Liver (tissue), 9 donors: Measurements from ENCODE around the gene CRELD2. TPM values are rescaled to one million over a fixed set of nuclear protein-coding genes. Genes with fewer than 3 reads are reported as not detected.

Experiments
- DNase-seq: peaks from one replicate; pipeline ENCODE4 v3.0.0-alpha.2; 2017; ENCODE audit warnings: low spot score
- H3K27ac ChIP-seq, 2 donors: one replicate each; pipeline ENCODE4 v1.7.0; 2013; ENCODE audit warnings: inconsistent platforms in 2 of 2, low read length in 2 of 2, control low read depth in 1 of 2, low read depth in 1 of 2, mild to moderate bottlenecking in 1 of 2
- H3K27me3 ChIP-seq, 4 donors: one replicate each; pipeline versions ENCODE4 v1.6.1 to v1.7.0; 2013; ENCODE audit warnings: low read length in 3 of 4, inconsistent platforms in 1 of 4, mild to moderate bottlenecking in 1 of 4, moderate library complexity in 1 of 4; ENCODE audit not compliant: control insufficient read depth in 4 of 4, insufficient read depth in 4 of 4
- H3K36me3 ChIP-seq, 4 donors: one replicate each; pipeline versions ENCODE4 v1.6.1 to v1.7.0; 2013; ENCODE audit warnings: low read length in 3 of 4, mild to moderate bottlenecking in 3 of 4, low read depth in 1 of 4, moderate library complexity in 1 of 4; ENCODE audit not compliant: control insufficient read depth in 4 of 4, insufficient read depth in 3 of 4
- H3K4me1 ChIP-seq, 4 donors: one replicate each; pipeline versions ENCODE4 v1.6.1 to v1.7.0; 2013; ENCODE audit warnings: low read length in 3 of 4, mild to moderate bottlenecking in 3 of 4, moderate library complexity in 1 of 4; ENCODE audit not compliant: control insufficient read depth in 4 of 4, insufficient read depth in 4 of 4
- H3K4me3 ChIP-seq, 3 donors: one replicate each; pipeline versions ENCODE4 v1.6.1 to v1.7.0; 2013; ENCODE audit warnings: low read length in 3 of 3, control low read depth in 1 of 3, low read depth in 1 of 3, mild to moderate bottlenecking in 1 of 3
- H3K9ac ChIP-seq, 2 donors: one replicate each; pipeline ENCODE4 v1.7.0; 2013; ENCODE audit warnings: low read length in 2 of 2, mild to moderate bottlenecking in 2 of 2, moderate library complexity in 2 of 2, control low read depth in 1 of 2, low read depth in 1 of 2
- H3K9me3 ChIP-seq, 4 donors: one replicate each; pipeline versions ENCODE4 v1.6.1 to v1.7.0; 2013; ENCODE audit warnings: low read length in 3 of 4; ENCODE audit not compliant: control insufficient read depth in 4 of 4
- EGR1 ChIP-seq, 2 donors: IDR thresholded peaks; 2 replicates each; pipeline ENCODE4 v1.6.1; 2016 to 2018; ENCODE audit warnings: antibody characterized with exemption in 2 of 2, low read depth in 2 of 2
- FOXA1 ChIP-seq: IDR thresholded peaks from 2 replicates; pipeline ENCODE4 v1.6.1; 2016; ENCODE audit warnings: antibody characterized with exemption
- FOXA2 ChIP-seq: IDR thresholded peaks from 2 replicates; pipeline ENCODE4 v1.6.1; 2016; ENCODE audit warnings: antibody characterized with exemption
- GABPA ChIP-seq, 2 donors: IDR thresholded peaks in 1 of 2; conservative IDR thresholded peaks in 1 of 2; 2 replicates each; pipeline ENCODE4 v1.6.1; 2016; ENCODE audit warnings: antibody characterized with exemption in 2 of 2, mild to moderate bottlenecking in 1 of 2, moderate library complexity in 1 of 2
- HNF4A ChIP-seq, 2 donors: conservative IDR thresholded peaks; 2 replicates each; pipeline ENCODE4 v1.6.1; 2016; ENCODE audit warnings: antibody characterized with exemption in 2 of 2, mild to moderate bottlenecking in 2 of 2
- HNF4G ChIP-seq: IDR thresholded peaks from 2 replicates; pipeline ENCODE4 v1.6.1; 2016; ENCODE audit warnings: antibody characterized with exemption
- JUND ChIP-seq, 2 donors: IDR thresholded peaks; 2 replicates each; pipeline ENCODE4 v1.6.1; 2016; ENCODE audit warnings: antibody characterized with exemption in 2 of 2
- NR2F2 ChIP-seq: IDR thresholded peaks from 2 replicates; pipeline ENCODE4 v1.6.1; 2016; ENCODE audit warnings: antibody characterized with exemption
- RAD21 ChIP-seq, 2 donors: IDR thresholded peaks; 2 replicates each; pipeline ENCODE4 v1.6.1; 2016; ENCODE audit warnings: antibody characterized with exemption in 2 of 2, mild to moderate bottlenecking in 2 of 2
- REST ChIP-seq: IDR thresholded peaks from 2 replicates; pipeline ENCODE4 v1.6.1; 2016; ENCODE audit warnings: antibody characterized with exemption, mild to moderate bottlenecking
- RXRA ChIP-seq, 2 donors: IDR thresholded peaks; 2 replicates each; pipeline ENCODE4 v1.6.1; 2017 to 2018; ENCODE audit warnings: antibody characterized with exemption in 2 of 2, mild to moderate bottlenecking in 1 of 2
- SP1 ChIP-seq: IDR thresholded peaks from 2 replicates; pipeline ENCODE4 v1.6.1; 2018; ENCODE audit warnings: antibody characterized with exemption, mild to moderate bottlenecking
- TAF1 ChIP-seq: conservative IDR thresholded peaks from 2 replicates; pipeline ENCODE4 v1.6.1; 2016; ENCODE audit warnings: antibody characterized with exemption, mild to moderate bottlenecking
- YY1 ChIP-seq: IDR thresholded peaks from 2 replicates; pipeline ENCODE4 v1.6.1; 2016; ENCODE audit warnings: antibody characterized with exemption, mild to moderate bottlenecking
- ZBTB33 ChIP-seq: IDR thresholded peaks from 2 replicates; pipeline ENCODE4 v1.6.1; 2016; ENCODE audit warnings: antibody characterized with exemption
- WGBS: extraction: QIAGEN DNeasy Blood & Tissue Kit; methylation state at CpG from one replicate; pipeline ENCODE4 v1.1.7; 2013; 5-methylcytosine and 5-hydroxymethylcytosine counted together
- polyA plus RNA-seq, 2 donors: library from polyadenylated mRNA; stranded (reverse) in 1 of 2; unstranded in 1 of 2; fragments of 200-250 nt in 1 of 2; fragments of >200 nt in 1 of 2; fragmentation: Nextera tagmentation in 1 of 2; extraction: Ambion mirVana in 1 of 2; gene quantifications; one replicate each; pipeline versions ENCODE4 v1.2.1 to v1.2.3, GENCODE V29; 2013 to 2015
- total RNA-seq, 2 donors: library from RNA; depleted of rRNA; stranded (reverse); fragments of >200 nt; gene quantifications; one replicate each; pipeline ENCODE4 v1.2.3, GENCODE V29; 2014
- TF ChIP-seq, protein P1 (sequence below): IDR thresholded peaks from 2 replicates; pipeline ENCODE4 v1.6.1; 2016; ENCODE audit warnings: antibody characterized with exemption
- TF ChIP-seq, protein P2 (sequence below): fragments of 150-350 bp; IDR thresholded peaks from 2 replicates; pipeline ENCODE4 v1.5.1; 2017; ENCODE audit warnings: improper control_type of control experiment, low read depth, low read length; ENCODE audit not compliant: missing input control
- donor health status: healthy.
- donor health status: healthy.
- donor health status: healthy.
- donor health status: healthy.
- donor health status: healthy.

CRELD2 gene
- total and polyA plus RNA-seq, 4 donors = 17.2 to 98.1 (median 57.1) TPM

- peak overlapping the region; percentile 1 to 21 (median 2) for H3K4me3 ChIP-seq
- H3K27me3 ChIP-seq = no peaks in the 10 kb centered on the region
- no peaks in the 10 kb centered on the region for H3K9me3 ChIP-seq
- peak overlapping the region; percentile 95 to 99 for H3K27ac ChIP-seq
- WGBS = 79% methylated on average over 11 of the region's 11 CpGs
- no peak for DNase-seq
- H3K4me1 ChIP-seq = peaks cover 43 to 80% (median 61%) of the 10 kb centered on the region in 4 donors
- peaks cover 0 to 7% (median 3%) of the 10 kb centered on the region in 4 donors for H3K36me3 ChIP-seq
- H3K9ac ChIP-seq = peak overlapping the region; percentile 24 to 68
- no peak for TF ChIP-seq HNF4G
- no peak for TF ChIP-seq JUND (IDR thresholded peaks at IDR 0.05)
- TF ChIP-seq FOXA2 = no peak
- no peak for TF ChIP-seq FOXA1
- TF ChIP-seq, protein P1, sequence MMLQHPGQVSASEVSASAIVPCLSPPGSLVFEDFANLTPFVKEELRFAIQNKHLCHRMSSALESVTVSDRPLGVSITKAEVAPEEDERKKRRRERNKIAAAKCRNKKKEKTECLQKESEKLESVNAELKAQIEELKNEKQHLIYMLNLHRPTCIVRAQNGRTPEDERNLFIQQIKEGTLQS = no peak
- TF ChIP-seq RXRA (IDR thresholded peaks at IDR 0.05) = no peak
- no peak for TF ChIP-seq RAD21 (IDR thresholded peaks at IDR 0.05)
- TF ChIP-seq, protein P2, sequence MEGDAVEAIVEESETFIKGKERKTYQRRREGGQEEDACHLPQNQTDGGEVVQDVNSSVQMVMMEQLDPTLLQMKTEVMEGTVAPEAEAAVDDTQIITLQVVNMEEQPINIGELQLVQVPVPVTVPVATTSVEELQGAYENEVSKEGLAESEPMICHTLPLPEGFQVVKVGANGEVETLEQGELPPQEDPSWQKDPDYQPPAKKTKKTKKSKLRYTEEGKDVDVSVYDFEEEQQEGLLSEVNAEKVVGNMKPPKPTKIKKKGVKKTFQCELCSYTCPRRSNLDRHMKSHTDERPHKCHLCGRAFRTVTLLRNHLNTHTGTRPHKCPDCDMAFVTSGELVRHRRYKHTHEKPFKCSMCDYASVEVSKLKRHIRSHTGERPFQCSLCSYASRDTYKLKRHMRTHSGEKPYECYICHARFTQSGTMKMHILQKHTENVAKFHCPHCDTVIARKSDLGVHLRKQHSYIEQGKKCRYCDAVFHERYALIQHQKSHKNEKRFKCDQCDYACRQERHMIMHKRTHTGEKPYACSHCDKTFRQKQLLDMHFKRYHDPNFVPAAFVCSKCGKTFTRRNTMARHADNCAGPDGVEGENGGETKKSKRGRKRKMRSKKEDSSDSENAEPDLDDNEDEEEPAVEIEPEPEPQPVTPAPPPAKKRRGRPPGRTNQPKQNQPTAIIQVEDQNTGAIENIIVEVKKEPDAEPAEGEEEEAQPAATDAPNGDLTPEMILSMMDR = no peak
- no peak for TF ChIP-seq EGR1 (IDR thresholded peaks at IDR 0.05; ENCODE audit: low read depth in 2 of 2)
- no peak for TF ChIP-seq REST
- TF ChIP-seq YY1 = no peak
- TF ChIP-seq NR2F2 = no peak
- TF ChIP-seq TAF1 = no peak
- no peak for TF ChIP-seq GABPA (IDR thresholded peaks at IDR 0.05 in 1 of 2, conservative IDR thresholded peaks at IDR 0.05 in 1 of 2)
- TF ChIP-seq ZBTB33 = no peak
- TF ChIP-seq SP1 = no peak
- TF ChIP-seq HNF4A (conservative IDR thresholded peaks at IDR 0.05) = no peak
Measured at GRCh38 chr22:49968313-49968830, 49.9 kb downstream of the CRELD2 start.
